Measurements from ENCODE around the gene CASS4. TPM values are rescaled to one million over a fixed set of nuclear protein-coding genes. Genes with fewer than 3 reads are reported as not detected.

The CASS4 gene
- total and polyA plus RNA-seq, 9 of the 15 experiments (the other 6 are each of a cell fraction or from before 2014, with no cell fraction given) = 8.1 to 53.8 (median 26.7) TPM

DNA sequence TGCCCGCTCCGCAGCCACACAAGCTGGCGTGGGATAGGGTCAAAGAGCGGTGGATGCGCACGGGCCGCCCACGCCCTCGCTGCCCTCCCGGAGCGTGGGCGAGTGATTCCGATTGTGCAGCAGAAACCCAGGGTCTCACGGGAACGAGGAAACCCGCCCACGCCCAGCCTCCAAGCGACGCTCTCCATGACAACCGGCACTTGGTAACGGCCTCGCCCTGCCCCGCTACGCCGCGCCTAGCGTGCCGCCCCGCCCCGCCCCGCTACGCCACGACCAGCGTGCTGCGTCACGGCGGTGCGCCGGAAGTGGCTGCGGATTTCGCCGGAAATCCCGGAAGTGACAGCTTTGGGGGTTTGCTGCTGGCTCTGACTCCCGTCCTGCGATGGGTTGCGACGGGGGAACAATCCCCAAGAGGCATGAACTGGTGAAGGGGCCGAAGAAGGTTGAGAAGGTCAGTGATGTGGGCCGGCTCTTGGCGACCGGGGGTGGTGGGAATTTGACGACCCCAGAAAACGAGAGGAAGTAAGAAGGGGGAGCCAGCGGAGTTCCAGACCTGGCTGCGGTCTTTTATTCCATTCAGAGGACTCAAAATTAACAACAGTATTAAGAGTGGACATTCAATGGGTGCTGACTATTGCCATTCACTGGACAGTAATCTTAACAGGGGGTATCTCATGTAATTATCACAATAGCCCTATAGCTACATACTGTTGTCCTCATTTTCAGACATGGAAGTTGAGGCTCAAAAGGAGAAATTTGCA, 56.4 kb downstream of the CASS4 start, which contains the start of gene RTF2 (continued):
- TF ChIP-seq, protein P1, sequence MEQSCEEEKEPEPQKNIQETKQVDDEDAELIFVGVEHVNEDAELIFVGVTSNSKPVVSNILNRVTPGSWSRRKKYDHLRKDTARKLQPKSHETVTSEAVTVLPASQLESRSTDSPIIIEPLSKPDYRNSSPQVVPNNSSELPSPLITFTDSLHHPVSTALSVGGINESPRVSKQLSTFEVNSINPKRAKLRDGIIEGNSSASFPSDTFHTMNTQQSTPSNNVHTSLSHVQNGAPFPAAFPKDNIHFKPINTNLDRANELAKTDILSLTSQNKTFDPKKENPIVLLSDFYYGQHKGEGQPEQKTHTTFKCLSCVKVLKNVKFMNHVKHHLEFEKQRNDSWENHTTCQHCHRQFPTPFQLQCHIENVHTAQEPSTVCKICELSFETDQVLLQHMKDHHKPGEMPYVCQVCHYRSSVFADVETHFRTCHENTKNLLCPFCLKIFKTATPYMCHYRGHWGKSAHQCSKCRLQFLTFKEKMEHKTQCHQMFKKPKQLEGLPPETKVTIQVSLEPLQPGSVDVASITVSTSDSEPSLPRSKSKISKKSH (CRISPR knock-in tag; IDR thresholded peaks at IDR 0.05) = no peak
- TF ChIP-seq SMAD3 (CRISPR knock-in tag; conservative IDR thresholded peaks at IDR 0.05) (no peak), PTRF (tag; IDR thresholded peaks at IDR 0.05) (no peak), HLTF (IDR thresholded peaks at IDR 0.05) (no peak), BACH1 (tag; IDR thresholded peaks at IDR 0.05) (peak; percentile 42; the same call in 1 of the 2 replicates), TFAM (CRISPR knock-in tag; conservative IDR thresholded peaks at IDR 0.05) (no peak), ASH1L (IDR thresholded peaks at IDR 0.05; ENCODE audit: borderline replicate concordance, low read depth, partially characterized antibody) (peak; percentile 64), XRCC3 (IDR thresholded peaks at IDR 0.05) (no peak), POLR3A (IDR thresholded peaks at IDR 0.05; ENCODE audit: borderline replicate concordance, extremely low read depth, insufficient read depth, insufficient read length) (no peak), CBX2 (IDR thresholded peaks at IDR 0.05; ENCODE audit: insufficient read depth, low read length, poor library complexity, severe bottlenecking) (no peak), ZNF778 (CRISPR knock-in tag; IDR thresholded peaks at IDR 0.05) (no peak), THRAP3 (IDR thresholded peaks at IDR 0.05; ENCODE audit: borderline replicate concordance) (no peak), ZNF232 (CRISPR knock-in tag; IDR thresholded peaks at IDR 0.05) (no peak), CHD2 (IDR thresholded peaks at IDR 0.05; ENCODE audit: low read depth, low read length) (peak; percentile 90), SMARCE1 (IDR thresholded peaks at IDR 0.05) (no peak; the same call in 1 of the 2 replicates), HDAC3 (IDR thresholded peaks at IDR 0.05; ENCODE audit: borderline replicate concordance, partially characterized antibody) (no peak), HDAC6 (IDR thresholded peaks at IDR 0.05; ENCODE audit: low read depth, low read length) (no peak), KLF6 (CRISPR knock-in tag; IDR thresholded peaks at IDR 0.05; ENCODE audit: borderline replicate concordance) (no peak), PHB2 (IDR thresholded peaks at IDR 0.05; ENCODE audit: low read depth) (no peak)
- TF ChIP-seq, protein P2, sequence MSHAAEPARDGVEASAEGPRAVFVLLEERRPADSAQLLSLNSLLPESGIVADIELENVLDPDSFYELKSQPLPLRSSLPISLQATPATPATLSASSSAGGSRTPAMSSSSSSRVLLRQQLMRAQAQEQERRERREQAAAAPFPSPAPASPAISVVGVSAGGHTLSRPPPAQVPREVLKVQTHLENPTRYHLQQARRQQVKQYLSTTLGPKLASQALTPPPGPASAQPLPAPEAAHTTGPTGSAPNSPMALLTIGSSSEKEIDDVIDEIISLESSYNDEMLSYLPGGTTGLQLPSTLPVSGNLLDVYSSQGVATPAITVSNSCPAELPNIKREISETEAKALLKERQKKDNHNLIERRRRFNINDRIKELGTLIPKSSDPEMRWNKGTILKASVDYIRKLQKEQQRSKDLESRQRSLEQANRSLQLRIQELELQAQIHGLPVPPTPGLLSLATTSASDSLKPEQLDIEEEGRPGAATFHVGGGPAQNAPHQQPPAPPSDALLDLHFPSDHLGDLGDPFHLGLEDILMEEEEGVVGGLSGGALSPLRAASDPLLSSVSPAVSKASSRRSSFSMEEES (CRISPR knock-in tag; IDR thresholded peaks at IDR 0.05) = no peak
- TF ChIP-seq, protein P3, sequence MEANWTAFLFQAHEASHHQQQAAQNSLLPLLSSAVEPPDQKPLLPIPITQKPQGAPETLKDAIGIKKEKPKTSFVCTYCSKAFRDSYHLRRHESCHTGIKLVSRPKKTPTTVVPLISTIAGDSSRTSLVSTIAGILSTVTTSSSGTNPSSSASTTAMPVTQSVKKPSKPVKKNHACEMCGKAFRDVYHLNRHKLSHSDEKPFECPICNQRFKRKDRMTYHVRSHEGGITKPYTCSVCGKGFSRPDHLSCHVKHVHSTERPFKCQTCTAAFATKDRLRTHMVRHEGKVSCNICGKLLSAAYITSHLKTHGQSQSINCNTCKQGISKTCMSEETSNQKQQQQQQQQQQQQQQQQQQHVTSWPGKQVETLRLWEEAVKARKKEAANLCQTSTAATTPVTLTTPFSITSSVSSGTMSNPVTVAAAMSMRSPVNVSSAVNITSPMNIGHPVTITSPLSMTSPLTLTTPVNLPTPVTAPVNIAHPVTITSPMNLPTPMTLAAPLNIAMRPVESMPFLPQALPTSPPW (CRISPR knock-in tag; IDR thresholded peaks at IDR 0.05) = peak; percentile 92
- TF ChIP-seq, protein P4, sequence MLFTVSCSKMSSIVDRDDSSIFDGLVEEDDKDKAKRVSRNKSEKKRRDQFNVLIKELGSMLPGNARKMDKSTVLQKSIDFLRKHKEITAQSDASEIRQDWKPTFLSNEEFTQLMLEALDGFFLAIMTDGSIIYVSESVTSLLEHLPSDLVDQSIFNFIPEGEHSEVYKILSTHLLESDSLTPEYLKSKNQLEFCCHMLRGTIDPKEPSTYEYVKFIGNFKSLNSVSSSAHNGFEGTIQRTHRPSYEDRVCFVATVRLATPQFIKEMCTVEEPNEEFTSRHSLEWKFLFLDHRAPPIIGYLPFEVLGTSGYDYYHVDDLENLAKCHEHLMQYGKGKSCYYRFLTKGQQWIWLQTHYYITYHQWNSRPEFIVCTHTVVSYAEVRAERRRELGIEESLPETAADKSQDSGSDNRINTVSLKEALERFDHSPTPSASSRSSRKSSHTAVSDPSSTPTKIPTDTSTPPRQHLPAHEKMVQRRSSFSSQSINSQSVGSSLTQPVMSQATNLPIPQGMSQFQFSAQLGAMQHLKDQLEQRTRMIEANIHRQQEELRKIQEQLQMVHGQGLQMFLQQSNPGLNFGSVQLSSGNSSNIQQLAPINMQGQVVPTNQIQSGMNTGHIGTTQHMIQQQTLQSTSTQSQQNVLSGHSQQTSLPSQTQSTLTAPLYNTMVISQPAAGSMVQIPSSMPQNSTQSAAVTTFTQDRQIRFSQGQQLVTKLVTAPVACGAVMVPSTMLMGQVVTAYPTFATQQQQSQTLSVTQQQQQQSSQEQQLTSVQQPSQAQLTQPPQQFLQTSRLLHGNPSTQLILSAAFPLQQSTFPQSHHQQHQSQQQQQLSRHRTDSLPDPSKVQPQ (CRISPR knock-in tag; IDR thresholded peaks at IDR 0.05; ENCODE audit: borderline replicate concordance) = no peak
